Sigmoid colon (tissue), 4 donors: Measurements from ENCODE around the gene RBM26.

Experiments used
- CTCF ChIP-seq, 4 experiments: fragments of 450-650 bp in 3 of 4; fragments of 200-600 bp in 1 of 4; IDR thresholded peaks; one replicate each; pipeline ENCODE4 v1.5.1; 2016 to 2019; ENCODE audit warnings: antibody characterized with exemption in 4 of 4, mild to moderate bottlenecking in 3 of 4, moderate library complexity in 2 of 4
- EP300 ChIP-seq, 4 donors: sonication (generic); formaldehyde crosslinking; IDR thresholded peaks; one replicate each; pipeline ENCODE4 v1.6.1; 2017; ENCODE audit warnings: antibody characterized with exemption in 4 of 4

GRCh38 chr13:79429309-79429708 is 23.3 kb upstream of the RBM26 start:
- TF ChIP-seq EP300 (IDR thresholded peaks at IDR 0.05) (no peak), CTCF (IDR thresholded peaks at IDR 0.05) (no peak)
